ENCODE results near the gene KIF21B.

DNA sequence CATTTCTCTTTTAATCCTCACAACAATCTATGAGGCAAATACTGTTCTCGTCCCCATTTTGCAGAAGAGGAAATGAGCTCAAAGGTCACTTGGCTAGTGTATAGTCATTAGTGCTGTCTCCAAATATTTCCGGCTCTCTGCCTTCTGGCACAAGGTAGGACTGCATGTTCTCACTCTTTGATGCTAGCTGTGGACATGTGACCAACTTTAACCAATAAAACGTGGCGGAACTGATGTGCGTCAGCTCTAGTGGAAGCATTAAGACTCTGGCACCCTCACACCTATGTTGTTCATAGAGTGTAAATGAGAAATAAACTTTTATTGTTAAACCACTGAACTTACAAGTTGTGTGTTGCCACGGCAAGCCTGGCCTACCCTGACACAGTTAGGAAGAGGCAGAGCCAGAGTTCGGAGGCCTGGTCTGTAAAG lies 5.0 kb upstream of the KIF21B start:
- TF ChIP-seq YY1 (IDR thresholded peaks at IDR 0.05; ENCODE audit: low read depth) (no peak), RAD21 (IDR thresholded peaks at IDR 0.05; ENCODE audit: low read depth) (no peak), TAF1 (IDR thresholded peaks at IDR 0.05; ENCODE audit: low read depth) (no peak), EP300 (IDR thresholded peaks at IDR 0.05; ENCODE audit: borderline replicate concordance) (no peak), TCF12 (IDR thresholded peaks at IDR 0.05; ENCODE audit: low read depth) (no peak), TEAD4 (IDR thresholded peaks at IDR 0.05) (no peak), FOXM1 (IDR thresholded peaks at IDR 0.05; ENCODE audit: borderline replicate concordance, low read depth) (no peak), CEBPB (IDR thresholded peaks at IDR 0.05) (no peak), CREB1 (IDR thresholded peaks at IDR 0.05; ENCODE audit: low read depth) (no peak)
- TF ChIP-seq, protein P1, sequence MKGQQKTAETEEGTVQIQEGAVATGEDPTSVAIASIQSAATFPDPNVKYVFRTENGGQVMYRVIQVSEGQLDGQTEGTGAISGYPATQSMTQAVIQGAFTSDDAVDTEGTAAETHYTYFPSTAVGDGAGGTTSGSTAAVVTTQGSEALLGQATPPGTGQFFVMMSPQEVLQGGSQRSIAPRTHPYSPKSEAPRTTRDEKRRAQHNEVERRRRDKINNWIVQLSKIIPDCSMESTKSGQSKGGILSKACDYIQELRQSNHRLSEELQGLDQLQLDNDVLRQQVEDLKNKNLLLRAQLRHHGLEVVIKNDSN (IDR thresholded peaks at IDR 0.05), result 0 out of 2 replicates have a peak, but pooled peaks have one; percentile 25
- TF ChIP-seq, protein P2, sequence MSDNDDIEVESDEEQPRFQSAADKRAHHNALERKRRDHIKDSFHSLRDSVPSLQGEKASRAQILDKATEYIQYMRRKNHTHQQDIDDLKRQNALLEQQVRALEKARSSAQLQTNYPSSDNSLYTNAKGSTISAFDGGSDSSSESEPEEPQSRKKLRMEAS (IDR thresholded peaks at IDR 0.05), result no peak
